H1 (cell line): ENCODE measurements around the gene GPR143. TPM values are rescaled to one million over a fixed set of nuclear protein-coding genes. Genes with fewer than 3 reads are reported as not detected.

Experiments
- CTCF ChIA-PET: fragments of 300-600 bp; sonication (Branson Sonifier 250); formaldehyde crosslinking; loops from one replicate; lab custom pipeline; 2021; ENCODE audit not compliant: partially characterized antibody; lab: Charles Lee
- POLR2A ChIA-PET: fragments of 300-600 bp; sonication (Branson Sonifier 250); formaldehyde crosslinking; loops from one replicate; lab custom pipeline; 2021; ENCODE audit warnings: inconsistent platforms; ENCODE audit not compliant: partially characterized antibody; lab: Charles Lee
- DNase-seq, 2 experiments: peaks; one replicate each; pipeline versions ENCODE4 v3.0.0 to v3.0.0-alpha.2; 2010 to 2022; ENCODE audit warnings: low spot score in 2 of 2, low read depth in 1 of 2, mixed read lengths in 1 of 2
- FAIRE-seq: peaks from 2 replicates; lab custom pipeline; 2011; peaks lifted over from hg19 to GRCh38; lab: Jason Lieb, UNC
- H2AFZ ChIP-seq: 2 replicates; pipeline ENCODE4 v1.8.1; 2012; ENCODE audit warnings: low read length, inconsistent platforms
- H2AK5ac ChIP-seq: 2 replicates; pipeline ENCODE4 v1.6.1; 2013; ENCODE audit warnings: low read depth, low read length
- H2BK120ac ChIP-seq: replicated peaks from 2 replicates; pipeline ENCODE3; 2013; ENCODE audit warnings: low read depth, low read length, inconsistent platforms
- H2BK12ac ChIP-seq: 2 replicates; pipeline ENCODE4 v1.6.1; 2013; ENCODE audit warnings: low read depth, low read length
- H2BK15ac ChIP-seq: 2 replicates; pipeline ENCODE4 v1.6.1; 2013; ENCODE audit warnings: low read length
- H2BK20ac ChIP-seq: 2 replicates; pipeline ENCODE4 v1.6.1; 2013; ENCODE audit warnings: low read length
- H2BK5ac ChIP-seq: 2 replicates; pipeline ENCODE4 v1.6.1; 2013; ENCODE audit warnings: low read depth, low read length
- H3K14ac ChIP-seq: 2 replicates; pipeline ENCODE4 v1.6.1; 2013; ENCODE audit warnings: inconsistent platforms; ENCODE audit not compliant: insufficient read length
- H3K18ac ChIP-seq: 2 replicates; pipeline ENCODE4 v1.6.1; 2013; ENCODE audit warnings: low read length; ENCODE audit errors: extremely low read depth
- H3K23ac ChIP-seq: 2 replicates; pipeline ENCODE4 v1.6.1; 2013; ENCODE audit warnings: inconsistent platforms; ENCODE audit not compliant: insufficient read length
- H3K23me2 ChIP-seq: 2 replicates; pipeline ENCODE4 v1.6.1; 2013; ENCODE audit warnings: low read depth, low read length
- H3K27ac ChIP-seq: 2 replicates; pipeline ENCODE4 v1.6.1; 2011; ENCODE audit warnings: low read depth, low read length, inconsistent platforms
- H3K27me3 ChIP-seq, 4 experiments: replicated peaks in 1 of 4; 1 replicate in 1 of 4; 2 replicates in 3 of 4; pipeline versions ENCODE4 v1.6.1 to v1.8.1; 2011 to 2013; ENCODE audit warnings: low read length in 3 of 4, mild to moderate bottlenecking in 3 of 4, inconsistent platforms in 2 of 4, mixed read lengths in 2 of 4, moderate library complexity in 1 of 4; ENCODE audit not compliant: control insufficient read depth in 3 of 4, insufficient read depth in 3 of 4; ENCODE audit errors: extremely low read depth in 1 of 4
- H3K36me3 ChIP-seq, 4 experiments: 2 replicates each; pipeline versions ENCODE4 v1.6.1 to v1.8.1; 2011 to 2013; ENCODE audit warnings: mild to moderate bottlenecking in 4 of 4, low read length in 3 of 4, moderate library complexity in 2 of 4, control low read depth in 1 of 4, inconsistent platforms in 1 of 4; ENCODE audit not compliant: insufficient read depth in 4 of 4, control insufficient read depth in 2 of 4
- H3K4ac ChIP-seq: replicated peaks from 2 replicates; pipeline ENCODE3; 2013; ENCODE audit warnings: low read length, low read depth, mixed read lengths, inconsistent platforms; ENCODE audit not compliant: insufficient read length
- H3K4me1 ChIP-seq, 4 experiments: replicated peaks in 1 of 4; 1 replicate in 1 of 4; 2 replicates in 3 of 4; pipeline versions ENCODE4 v1.6.1 to v1.8.1; 2011 to 2013; ENCODE audit warnings: low read length in 3 of 4, inconsistent platforms in 2 of 4, mixed read lengths in 1 of 4; ENCODE audit not compliant: insufficient read depth in 4 of 4, control insufficient read depth in 3 of 4
- H3K4me2 ChIP-seq, 2 experiments: 2 replicates each; pipeline versions ENCODE4 v1.6.1 to v1.8.1; 2011 to 2013; ENCODE audit warnings: low read depth in 2 of 2, low read length in 2 of 2, control low read depth in 1 of 2, inconsistent platforms in 1 of 2, mild to moderate bottlenecking in 1 of 2; ENCODE audit not compliant: insufficient read depth in 1 of 2
- H3K4me3 ChIP-seq, 4 experiments: fragments of 200-600, 300-600 bp in 1 of 4; sonication (generic), shearing (Covaris generic), sonication (Bioruptor Twin) in 1 of 4; 2 replicates each; pipeline versions ENCODE4 v1.5.1 to v1.8.1; 2011 to 2016; ENCODE audit warnings: low read length in 4 of 4, low read depth in 3 of 4, control low read depth in 2 of 4, inconsistent platforms in 2 of 4, mild to moderate bottlenecking in 2 of 4, mixed read lengths in 1 of 4, moderate library complexity in 1 of 4; ENCODE audit not compliant: insufficient read depth in 2 of 4; ENCODE audit errors: extremely low read depth in 1 of 4
- H3K56ac ChIP-seq: replicated peaks from 2 replicates; pipeline ENCODE3; 2013; ENCODE audit warnings: low read depth, mild to moderate bottlenecking, mixed read lengths, low read length, inconsistent platforms; ENCODE audit not compliant: insufficient read length
- H3K79me1 ChIP-seq: 2 replicates; pipeline ENCODE4 v1.6.1; 2013; ENCODE audit warnings: low read depth, low read length, control low read depth
- H3K79me2 ChIP-seq, 2 experiments: 2 replicates each; pipeline versions ENCODE4 v1.6.1 to v1.8.1; 2012 to 2013; ENCODE audit warnings: low read length in 2 of 2, mild to moderate bottlenecking in 2 of 2, inconsistent platforms in 1 of 2; ENCODE audit not compliant: insufficient read depth in 2 of 2, control insufficient read depth in 1 of 2
- H3K9ac ChIP-seq, 4 experiments: replicated peaks in 1 of 4; 1 replicate in 1 of 4; 2 replicates in 3 of 4; pipeline versions ENCODE4 v1.6.1 to v1.8.1; 2011 to 2013; ENCODE audit warnings: low read depth in 3 of 4, low read length in 3 of 4, control low read depth in 2 of 4, mild to moderate bottlenecking in 2 of 4, moderate library complexity in 2 of 4, inconsistent platforms in 1 of 4; ENCODE audit errors: extremely low read depth in 1 of 4
- H3K9me3 ChIP-seq, 2 experiments: 2 replicates each; pipeline versions ENCODE4 v1.6.1 to v1.8.1; 2012 to 2013; ENCODE audit warnings: mild to moderate bottlenecking in 2 of 2, moderate library complexity in 2 of 2, control low read depth in 1 of 2, inconsistent platforms in 1 of 2, low read depth in 1 of 2, low read length in 1 of 2, mixed read lengths in 1 of 2; ENCODE audit not compliant: insufficient read depth in 2 of 2
- H4K20me1 ChIP-seq, 2 experiments: replicated peaks in 1 of 2; 2 replicates each; pipeline versions ENCODE3 to v1.8.1; 2011 to 2013; ENCODE audit warnings: inconsistent platforms in 2 of 2, low read length in 2 of 2, mild to moderate bottlenecking in 1 of 2; ENCODE audit not compliant: insufficient read depth in 2 of 2, control insufficient read depth in 1 of 2
- H4K5ac ChIP-seq: 2 replicates; pipeline ENCODE4 v1.6.1; 2013; ENCODE audit warnings: low read length, low read depth, mixed read lengths, inconsistent platforms; ENCODE audit not compliant: insufficient read length
- H4K8ac ChIP-seq: 2 replicates; pipeline ENCODE4 v1.8.0; 2013; ENCODE audit warnings: mild to moderate bottlenecking, moderate library complexity, low read length, inconsistent platforms; ENCODE audit not compliant: insufficient read depth; ENCODE audit errors: extremely low read depth
- H4K91ac ChIP-seq: replicated peaks from 2 replicates; pipeline ENCODE3; 2013; ENCODE audit warnings: low read length, mixed read lengths, inconsistent platforms; ENCODE audit not compliant: insufficient read length
- ASH2L ChIP-seq: fragments of 200-600, 300-600 bp; sonication (generic); IDR thresholded peaks from one replicate; pipeline ENCODE4 v1.7.1; 2017; ENCODE audit warnings: low read length
- CHD2 ChIP-seq: IDR thresholded peaks from 2 replicates; pipeline ENCODE4 v1.6.1; 2012; ENCODE audit warnings: low read length, improper control_type of control experiment
- WGBS, 2 experiments: shearing (Covaris generic) in 1 of 2; methylation state at CpG; one replicate each; pipeline versions ENCODE4 v1.1.6 to v1.1.7; 2013 to 2015; ENCODE audit warnings: low lambda C conversion rate in 2 of 2, mixed read lengths in 2 of 2, inconsistent platforms in 1 of 2, low coverage in 1 of 2, missing lambda C conversion rate in 1 of 2; ENCODE audit not compliant: insufficient replicate concordance in 2 of 2, insufficient coverage in 1 of 2, insufficient read length in 1 of 2; ENCODE audit errors: extremely low coverage in 1 of 2, missing lambda C conversion rate in 1 of 2; 5-methylcytosine and 5-hydroxymethylcytosine counted together
- polyA plus RNA-seq, 7 experiments: library from polyadenylated mRNA; depleted of rRNA in 3 of 7; stranded (reverse) in 5 of 7; unstranded in 2 of 7; fragments of >200 nt in 5 of 7; fragments of 200-250 nt in 2 of 7; gene quantifications; 1 replicate in 5 of 7; 2 replicates in 1 of 7; 4 replicates in 1 of 7; pipeline versions ENCODE4 v1.2.1 to v1.2.3, GENCODE V29; 2011 to 2013; ENCODE audit warnings: missing spikeins in 2 of 7, mixed read lengths in 2 of 7
- total RNA-seq: library from RNA; stranded (reverse); fragmentation: NEBNext Ultra II Directional; extraction: Animal tissue kit (Norgen Biotek cat#: 25700); gene quantifications from 2 replicates; pipeline ENCODE4 v1.2.1, GENCODE V29; 2021

The GPR143 gene
- total and polyA plus RNA-seq, 2 of the 8 experiments (the other 6 are each of a cell fraction or from before 2014, with no cell fraction given) = 18.5 to 30.7 TPM

GRCh38 chrX:9781941-9782340 lies 16.3 kb upstream of the GPR143 start:
- H4K91ac ChIP-seq = no peak overlapping the region
- FAIRE-seq (no peak), DNase-seq (no peak)
- H2AK5ac ChIP-seq = no peak overlapping the region
- no peak overlapping the region for H3K23ac ChIP-seq
- H3K79me2 ChIP-seq = peaks cover 0 to 21% of the 10 kb centered on the region in 2 experiments; a peak in 2 of 4 replicates
- H4K8ac ChIP-seq = no peak overlapping the region
- H3K4me2 ChIP-seq = no peak overlapping the region
- peaks cover 0 to 6% of the 10 kb centered on the region in 2 experiments for H4K20me1 ChIP-seq
- H3K18ac ChIP-seq = no peak overlapping the region
- CTCF ChIA-PET = no interaction called here
- H4K5ac ChIP-seq = no peak overlapping the region
- H2BK120ac ChIP-seq = no peak overlapping the region
- TF ChIP-seq ASH2L = no peak
- TF ChIP-seq CHD2 = no peak
- no peaks in the 10 kb centered on the region for H3K36me3 ChIP-seq
- no peak overlapping the region for H2BK15ac ChIP-seq
- WGBS, 2 experiments = 96% methylated on average over 7 of the region's 7 CpGs; no CpG with 5 or more reads in 1 of the 2 experiments
- no peaks in the 10 kb centered on the region for H3K9me3 ChIP-seq
- POLR2A ChIA-PET = no interaction called here
- peaks cover 3% of the 10 kb centered on the region; the same call in 1 of the 2 replicates for H3K23me2 ChIP-seq
- H3K27ac ChIP-seq = no peak overlapping the region
- H3K9ac ChIP-seq = no peak overlapping the region
- H3K4me1 ChIP-seq = no peaks in the 10 kb centered on the region; a peak in 1 of 7 replicates
- no peak overlapping the region for H3K4me3 ChIP-seq
- no peaks in the 10 kb centered on the region; the same call in 1 of the 2 replicates for H3K79me1 ChIP-seq
- no peak overlapping the region for H3K4ac ChIP-seq
- no peak overlapping the region for H3K14ac ChIP-seq
- H3K27me3 ChIP-seq = no peaks in the 10 kb centered on the region
- H2BK5ac ChIP-seq = no peak overlapping the region
- no peak overlapping the region for H3K56ac ChIP-seq
- H2AFZ ChIP-seq = no peak overlapping the region
- no peak overlapping the region for H2BK12ac ChIP-seq
- H2BK20ac ChIP-seq = no peak overlapping the region
